PC-3 (cell line): Measurements from ENCODE around the gene CYP4B1. TPM values are rescaled to one million over a fixed set of nuclear protein-coding genes. Genes with fewer than 3 reads are reported as not detected.
"Not testable (repeated sequence)": the region's sequence is repeated elsewhere in the genome, so short reads cannot be mapped to it uniquely, and the experiment has no call there.

Experiments used
- ATAC-seq: fragments of 200-7000 bp; cut with Tn5 transposase; 2 replicates; pipeline ENCODE4 v1.9.1; 2020; ENCODE audit warnings: mild to moderate bottlenecking, moderate library complexity
- BruUV-seq: library from RNA; stranded (reverse); fragments of 400-500 nt; replicated peaks from 2 replicates; lab custom pipeline; 2021; lab: Mats Ljungman, UMichigan
- CTCF ChIA-PET: fragments of 300-600 bp; sonication (Branson Sonifier 250); formaldehyde crosslinking; loops from one replicate; lab custom pipeline; 2022; ENCODE audit warnings: antibody characterized with exemption; lab: Charles Lee
- POLR2A ChIA-PET: fragments of 300-600 bp; sonication (Branson Sonifier 250); formaldehyde crosslinking; loops from one replicate; lab custom pipeline; 2022; ENCODE audit warnings: antibody characterized with exemption; ENCODE audit not compliant: unreplicated experiment; lab: Charles Lee
- DNase-seq: peaks from one replicate; pipeline ENCODE4 v3.0.0-alpha.2; 2015
- H2AFZ ChIP-seq: fragments of 300-600 bp; sonication (generic); 2 replicates; pipeline ENCODE4 v1.6.0; 2016; ENCODE audit warnings: antibody characterized with exemption, low read length
- H3F3A ChIP-seq: fragments of 300-600 bp; sonication (generic); one replicate; pipeline ENCODE4 v1.6.0; 2017; ENCODE audit warnings: antibody characterized with exemption, low read length, control low read depth, mild to moderate bottlenecking; ENCODE audit not compliant: unreplicated experiment
- H3K27ac ChIP-seq: fragments of 300-600 bp; sonication (generic); 2 replicates; pipeline ENCODE4 v1.5.1; 2016; ENCODE audit warnings: mild to moderate bottlenecking, low read length
- H3K27me3 ChIP-seq: fragments of 300-600 bp; sonication (generic); 2 replicates; pipeline ENCODE4 v1.6.1; 2016; ENCODE audit warnings: low read length, mixed read lengths
- H3K36me3 ChIP-seq: fragments of 300-600 bp; sonication (generic); 2 replicates; pipeline ENCODE4 v1.6.1; 2016; ENCODE audit warnings: low read depth, mixed run types, low read length, mixed read lengths
- H3K4me1 ChIP-seq: fragments of 300-600 bp; sonication (generic); 2 replicates; pipeline ENCODE4 v1.5.1; 2016; ENCODE audit warnings: low read length; ENCODE audit not compliant: insufficient read depth
- H3K4me2 ChIP-seq: fragments of 300-600 bp; sonication (generic); 2 replicates; pipeline ENCODE4 v1.6.0; 2016; ENCODE audit warnings: low read length
- H3K4me3 ChIP-seq: fragments of 300-600 bp; sonication (generic); 2 replicates; pipeline ENCODE4 v1.5.1; 2016; ENCODE audit warnings: mild to moderate bottlenecking, low read length, mixed read lengths
- H3K79me2 ChIP-seq: fragments of 300-600 bp; sonication (generic); 2 replicates; pipeline ENCODE4 v1.6.1; 2017; ENCODE audit warnings: low read length, mixed read lengths
- H3K9ac ChIP-seq: fragments of 300-600 bp; sonication (generic); 2 replicates; pipeline ENCODE4 v1.6.0; 2016; ENCODE audit warnings: mild to moderate bottlenecking, low read length
- H3K9me2 ChIP-seq: fragments of 300-600 bp; sonication (generic); replicated peaks from 2 replicates; pipeline ENCODE4 v1.6.1; 2016; ENCODE audit warnings: mixed run types, low read length, mixed read lengths
- H3K9me3 ChIP-seq: fragments of 300-600 bp; sonication (generic); 2 replicates; pipeline ENCODE4 v1.6.1; 2016; ENCODE audit warnings: low read length, mixed read lengths
- H4K20me1 ChIP-seq: fragments of 300-600 bp; sonication (generic); 2 replicates; pipeline ENCODE4 v1.6.1; 2016; ENCODE audit warnings: low read length, mixed read lengths
- CTCF ChIP-seq: fragments of 300-600 bp; sonication (generic); conservative IDR thresholded peaks from 2 replicates; pipeline ENCODE4 v1.5.1; 2017; ENCODE audit warnings: antibody characterized with exemption, low read depth, mild to moderate bottlenecking, low read length
- EZH2 ChIP-seq: fragments of 300-600 bp; sonication (generic); IDR thresholded peaks from one replicate; pipeline ENCODE4 v1.6.1; 2017; ENCODE audit warnings: antibody characterized with exemption, mild to moderate bottlenecking, low read length; ENCODE audit not compliant: unreplicated experiment
- EZH2phosphoT487 ChIP-seq: fragments of 300-600 bp; sonication (generic); IDR thresholded peaks from 2 replicates; pipeline ENCODE4 v1.6.1; 2018; ENCODE audit warnings: mild to moderate bottlenecking, antibody characterized with exemption, low read length, borderline replicate concordance
- intact Hi-C: fragments of 100-400 bp; cut with micrococcal nuclease; formaldehyde crosslinking; loops from 2 replicates; pipeline ENCODE4 v1.9.0; 2023
- total RNA-seq: library from RNA; depleted of rRNA; stranded (reverse); fragments of >200 nt; gene quantifications from 2 replicates; pipeline ENCODE4 v1.2.3, GENCODE V29; 2014

CYP4B1 gene
- total RNA-seq, 1 experiment from 2014 or later, result not detected

GRCh38 chr1:46753985-46754384 is 44.9 kb upstream of the CYP4B1 start:
- Histone ChIP-seq H4K20me1 (no peaks in the 10 kb centered on the region), H3K27me3 (no peaks in the 10 kb centered on the region), H3K9me2 (no peaks in the 10 kb centered on the region), H3K27ac (no peak overlapping the region), H3K9ac (no peak overlapping the region), H3K36me3 (no peaks in the 10 kb centered on the region), H3K4me2 (no peak overlapping the region), H2AFZ (no peak overlapping the region), H3K4me1 (peaks cover 43% of the 10 kb centered on the region), H3K4me3 (no peak overlapping the region), H3F3A (no peaks in the 10 kb centered on the region), H3K9me3 (no peaks in the 10 kb centered on the region), H3K79me2 (no peaks in the 10 kb centered on the region)
- no TSS peak for BruUV-seq
- CTCF ChIA-PET, result no interaction called here
- no peak for ATAC-seq
- POLR2A ChIA-PET, result no interaction called here
- intact Hi-C loops, result no loop called here
- no peak for TF ChIP-seq EZH2phosphoT487
- TF ChIP-seq CTCF, result no peak
- no peak for TF ChIP-seq EZH2
- DNase-seq, result no peak

DNA sequence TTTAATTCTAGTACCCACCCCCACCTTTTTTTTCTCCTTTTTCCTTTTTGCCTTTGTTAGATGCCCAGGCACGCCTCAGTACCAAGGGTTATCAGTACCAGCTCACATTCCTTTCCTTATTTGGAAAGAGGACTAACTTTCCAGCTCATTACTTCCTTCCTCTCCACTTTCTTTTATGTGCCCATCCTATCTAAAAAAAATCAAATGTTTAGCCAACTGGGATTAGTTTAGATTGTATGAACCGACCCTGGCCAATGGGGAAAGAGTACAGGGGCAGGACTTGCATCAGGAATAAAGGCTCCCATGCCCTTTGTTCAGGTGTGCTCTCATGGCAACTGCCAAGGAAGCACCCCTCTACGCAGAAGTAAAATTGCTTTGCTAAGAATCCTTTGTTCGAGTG is 44.1 kb upstream of the CYP4B1 start:
- H3K4me3 ChIP-seq, H3K79me2 ChIP-seq, CTCF ChIA-PET, H3F3A ChIP-seq, BruUV-seq, H2AFZ ChIP-seq, intact Hi-C loops, DNase-seq, POLR2A ChIA-PET, H3K9me3 ChIP-seq, H3K4me2 ChIP-seq, H3K9ac ChIP-seq, H3K36me3 ChIP-seq, H3K27ac ChIP-seq, H3K27me3 ChIP-seq, H4K20me1 ChIP-seq, H3K9me2 ChIP-seq, ATAC-seq: not testable (repeated sequence)
- H3K4me1 ChIP-seq, result peaks cover 36% of the 10 kb centered on the region

- Histone ChIP-seq H3F3A (no peaks in the 10 kb centered on the region), H3K9ac (no peak overlapping the region), H3K27me3 (no peaks in the 10 kb centered on the region), H3K36me3 (no peaks in the 10 kb centered on the region), H4K20me1 (no peaks in the 10 kb centered on the region), H3K4me2 (no peak overlapping the region), H3K9me3 (no peaks in the 10 kb centered on the region), H3K9me2 (no peaks in the 10 kb centered on the region), H3K79me2 (no peaks in the 10 kb centered on the region), H2AFZ (no peak overlapping the region), H3K4me3 (no peak overlapping the region), H3K27ac (no peak overlapping the region), H3K4me1 (peaks cover 32% of the 10 kb centered on the region)
- TF ChIP-seq CTCF, result no peak
- no peak for TF ChIP-seq EZH2
- no peak for TF ChIP-seq EZH2phosphoT487
- DNase-seq, result no peak
- no peak for ATAC-seq
- POLR2A ChIA-PET, result no interaction called here
- intact Hi-C loops, result no loop called here
- no TSS peak for BruUV-seq
- CTCF ChIA-PET, result no interaction called here
These were observed 43.7 kb upstream of the CYP4B1 start for GRCh38 chr1:46755121-46755520.
